Pons (tissue), 1 donor: ENCODE results near the gene PPP4R3B.

Source experiments
- DNase-seq: peaks from one replicate; pipeline ENCODE4 v3.0.0-alpha.2; 2016; ENCODE audit warnings: low spot score

Gene PPP4R3B

DNA sequence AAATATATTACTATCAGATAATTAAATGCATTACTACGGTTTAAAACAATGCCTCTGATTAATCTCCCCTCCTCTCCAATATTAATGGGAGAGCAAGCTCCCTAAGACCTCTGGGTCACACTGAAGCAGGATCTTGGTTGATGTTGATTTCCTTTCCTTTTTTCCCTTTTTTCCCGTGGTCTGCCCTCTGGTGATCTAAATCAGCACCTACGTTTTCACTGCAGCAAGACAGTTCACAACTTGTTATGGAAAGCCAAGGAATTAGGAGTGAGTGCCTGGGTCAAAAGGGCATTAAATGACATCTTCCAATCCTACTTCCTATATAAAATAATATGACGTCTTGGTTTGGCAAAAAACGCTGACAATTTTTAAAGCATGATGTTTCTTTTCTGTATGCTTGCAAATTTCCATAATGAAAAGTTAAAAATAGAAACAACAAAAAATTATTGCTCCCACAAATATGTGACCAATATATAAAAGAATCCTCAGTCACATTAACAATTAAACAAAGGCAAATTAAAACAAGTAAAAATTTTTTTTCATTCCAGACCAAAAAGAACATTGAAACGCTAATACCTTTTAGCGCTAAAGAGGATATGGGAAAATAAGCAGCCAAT lies 105.8 kb downstream of the PPP4R3B start:
- peak; percentile 70 for DNase-seq

DNA sequence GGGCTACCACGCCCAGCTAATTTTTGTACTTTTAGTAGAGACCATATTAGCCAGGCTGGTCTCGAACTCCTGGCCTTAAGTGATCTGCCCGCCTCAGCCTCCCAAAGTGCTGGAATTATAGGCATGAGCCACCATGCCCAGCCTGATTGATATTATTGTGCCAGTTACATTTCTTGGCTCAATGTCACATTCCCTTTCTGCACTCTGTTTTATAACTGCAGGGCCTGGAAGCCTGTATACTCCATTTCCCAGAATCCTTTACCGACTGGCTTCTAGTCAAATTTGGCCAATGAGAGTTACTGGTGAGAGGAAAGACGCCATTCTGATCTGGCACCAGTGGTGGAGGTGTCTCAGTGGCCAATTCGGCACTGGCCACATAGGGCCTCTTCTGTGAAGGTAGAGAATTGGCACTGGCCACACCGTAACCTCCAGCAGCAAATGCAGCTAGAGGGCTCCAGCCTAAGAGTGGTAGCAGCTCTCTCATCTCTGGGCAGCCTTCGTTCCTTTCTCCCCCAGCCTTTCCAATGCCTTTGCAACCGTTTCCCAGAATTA lies 114.8 kb downstream of the PPP4R3B start:
- DNase-seq: no peak

DNA sequence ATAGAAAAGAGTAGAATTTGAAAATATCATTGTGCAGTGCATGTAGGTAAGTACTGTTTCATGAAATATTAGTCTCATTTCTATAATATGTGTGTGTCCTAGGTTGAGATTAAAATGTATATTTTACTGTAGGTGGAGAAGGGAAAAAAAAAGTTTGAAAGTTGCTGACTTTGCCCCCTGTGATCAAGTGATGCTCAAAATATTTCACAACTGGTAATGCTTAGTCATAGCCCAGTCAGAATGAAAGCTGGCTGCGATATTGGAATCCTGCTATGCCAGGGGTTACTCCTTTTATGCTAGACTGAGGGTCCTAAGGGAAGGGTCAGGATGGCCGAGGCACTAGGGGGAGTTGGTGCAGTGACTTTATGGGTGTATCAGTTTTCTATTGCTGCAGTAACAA lies 117.4 kb downstream of the PPP4R3B start:
- no peak for DNase-seq

DNA sequence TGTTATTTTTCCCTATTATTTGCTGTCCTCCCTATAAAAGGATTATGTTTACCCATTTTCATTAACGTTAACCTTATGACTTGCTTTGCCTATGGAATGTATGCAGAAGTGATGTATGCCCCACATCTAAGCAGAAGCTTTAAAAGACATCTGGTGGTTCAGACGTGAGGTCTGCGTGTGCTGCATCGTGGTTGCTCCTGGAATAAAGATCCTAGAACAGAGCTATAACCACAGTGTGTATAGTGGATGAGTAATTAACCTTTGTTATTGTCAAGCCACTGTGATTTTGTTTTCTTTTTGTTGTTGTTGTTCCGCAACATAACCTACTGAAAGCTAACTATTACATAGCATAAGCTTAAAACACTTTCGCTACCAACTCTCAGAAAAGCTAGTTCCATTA lies 118.8 kb downstream of the PPP4R3B start:
- DNase-seq: no peak
